A549 (cell line): ENCODE results near the gene MVD. TPM values are rescaled to one million over a fixed set of nuclear protein-coding genes. Genes with fewer than 3 reads are reported as not detected.

Experiments used
- ATAC-seq, 2 experiments: fragments of 200-7000 bp in 1 of 2; fragments of >200 bp in 1 of 2; cut with Nextera tagmentation in 1 of 2; cut with Tn5 transposase in 1 of 2; 3 replicates each; pipeline versions ENCODE4 v1.8.0 to v1.9.1; 2018 to 2020; ENCODE audit warnings: mild to moderate bottlenecking in 1 of 2, moderate library complexity in 1 of 2
- CTCF ChIA-PET: fragments of 300-600 bp; sonication (Branson Sonifier 250); formaldehyde crosslinking; extraction: SDS; loops from one replicate; lab custom pipeline; 2021; ENCODE audit warnings: antibody characterized with exemption, inconsistent platforms; lab: Yijun Ruan, JAX
- POLR2A ChIA-PET: fragments of 350-600 bp; formaldehyde crosslinking; extraction: SDS; loops from one replicate; lab custom pipeline; 2021; ENCODE audit warnings: antibody characterized with exemption, inconsistent platforms; lab: Yijun Ruan, JAX
- DNase-seq, 2 experiments: peaks; one replicate each; pipeline versions ENCODE4 v3.0.0 to v3.0.0-alpha.2; 2011 to 2016; ENCODE audit warnings: low read depth in 1 of 2, low spot score in 1 of 2
- FAIRE-seq: peaks from 2 replicates; lab custom pipeline; 2011; peaks lifted over from hg19 to GRCh38; lab: Jason Lieb, UNC
- H3K27ac ChIP-seq, 2 experiments: fragments of >200 bp; sonication (Bioruptor Twin); formaldehyde crosslinking; 3 replicates each; pipeline ENCODE4 v1.5.1; 2016 to 2017
- H3K4me1 ChIP-seq: fragments of >200 bp; sonication (Bioruptor Twin); formaldehyde crosslinking; 3 replicates; pipeline ENCODE4 v1.6.1; 2016
- H3K4me2 ChIP-seq: fragments of >200 bp; sonication (Bioruptor Twin); formaldehyde crosslinking; 3 replicates; pipeline ENCODE4 v1.6.1; 2016
- H3K4me3 ChIP-seq: fragments of >200 bp; sonication (Bioruptor Twin); formaldehyde crosslinking; 3 replicates; pipeline ENCODE4 v1.5.1; 2016
- H3K9me3 ChIP-seq: fragments of >200 bp; sonication (Bioruptor Twin); formaldehyde crosslinking; 3 replicates; pipeline ENCODE4 v1.6.1; 2016
- E2F6 ChIP-seq: IDR thresholded peaks from 2 replicates; pipeline ENCODE4 v1.6.1; 2012; ENCODE audit warnings: low read depth, borderline replicate concordance
- EHMT2 ChIP-seq: fragments of 200-600 bp; sonication (generic); IDR thresholded peaks from 2 replicates; pipeline ENCODE4 v1.6.1; 2016; ENCODE audit warnings: antibody characterized with exemption, low read depth, mild to moderate bottlenecking, moderate library complexity
- FOSB ChIP-seq: fragments of 250-450 bp; sonication (Bioruptor Pico); IDR thresholded peaks from 2 replicates; pipeline ENCODE4 v1.5.0; 2020; ENCODE audit warnings: mild to moderate bottlenecking, moderate library complexity
- HEYL ChIP-seq: fragments of 250-450 bp; sonication (Bioruptor Pico); IDR thresholded peaks from 2 replicates; pipeline ENCODE4 v1.8.0; 2021; ENCODE audit warnings: mild to moderate bottlenecking, moderate library complexity
- HMGXB4 ChIP-seq: fragments of 250-450 bp; sonication (Bioruptor Pico); IDR thresholded peaks from 2 replicates; pipeline ENCODE4 v1.5.0; 2021; ENCODE audit warnings: mild to moderate bottlenecking, moderate library complexity, borderline replicate concordance
- HOXA7 ChIP-seq: fragments of 250-450 bp; sonication (Bioruptor Pico); IDR thresholded peaks from 2 replicates; pipeline ENCODE4 v1.5.0; 2020; ENCODE audit warnings: mild to moderate bottlenecking, moderate library complexity
- HOXB13 ChIP-seq: fragments of 250-450 bp; sonication (Bioruptor Pico); IDR thresholded peaks from 2 replicates; pipeline ENCODE4 v1.5.0; 2020; ENCODE audit warnings: low read depth, mild to moderate bottlenecking, moderate library complexity
- KDM1A ChIP-seq: fragments of 200-600 bp; sonication (generic); IDR thresholded peaks from 2 replicates; pipeline ENCODE4 v1.6.1; 2016; ENCODE audit warnings: low read depth, mild to moderate bottlenecking
- MAFK ChIP-seq: fragments of 450-650 bp; IDR thresholded peaks from 2 replicates; pipeline ENCODE4 v1.6.1; 2014; ENCODE audit not compliant: partially characterized antibody
- NFE2L2 ChIP-seq: fragments of 150-350 bp; conservative IDR thresholded peaks from 2 replicates; pipeline ENCODE4 v1.6.1; 2014; ENCODE audit warnings: low read length
- NPAS2 ChIP-seq: fragments of 250-450 bp; sonication (Bioruptor Pico); IDR thresholded peaks from 2 replicates; pipeline ENCODE4 v1.8.0; 2022; ENCODE audit warnings: mild to moderate bottlenecking, moderate library complexity, borderline replicate concordance
- NR3C1 ChIP-seq: fragments of >200 bp; sonication (Bioruptor Twin); formaldehyde crosslinking; IDR thresholded peaks from 3 replicates; pipeline ENCODE4 v1.6.1; 2017
- RARB ChIP-seq: fragments of 250-450 bp; sonication (Bioruptor Pico); IDR thresholded peaks from 2 replicates; pipeline ENCODE4 v1.8.0; 2021; ENCODE audit warnings: mild to moderate bottlenecking, moderate library complexity
- RCOR1 ChIP-seq: fragments of 150-350 bp; IDR thresholded peaks from 2 replicates; pipeline ENCODE4 v1.6.1; 2014; ENCODE audit warnings: antibody characterized with exemption, low read length, low read depth
- TFCP2L1 ChIP-seq: fragments of 250-450 bp; sonication (Bioruptor Pico); IDR thresholded peaks from 2 replicates; pipeline ENCODE4 v1.5.0; 2021; ENCODE audit warnings: mild to moderate bottlenecking
- TP53 ChIP-seq: fragments of 250-450 bp; sonication (Bioruptor Pico); IDR thresholded peaks from 2 replicates; pipeline ENCODE4 v1.5.0; 2021; ENCODE audit warnings: mild to moderate bottlenecking, moderate library complexity
- WGBS: methylation state at CpG from one replicate; pipeline ENCODE4 v1.1.6; 2017; ENCODE audit errors: missing lambda C conversion rate; 5-methylcytosine and 5-hydroxymethylcytosine counted together
- polyA plus RNA-seq, 4 experiments: library from polyadenylated mRNA; depleted of rRNA in 3 of 4; stranded (reverse); fragments of >200 nt; fragmentation: RNase III in 1 of 4; extraction: RNeasy Plus Mini Kit Qiagen cat#74134 plus additional on column Dnase treatment in 1 of 4; gene quantifications; 2 replicates in 3 of 4; 3 replicates in 1 of 4; pipeline ENCODE4 v1.2.3, GENCODE V29; 2011 to 2017

Gene MVD
- polyA plus RNA-seq, 2 of the 4 experiments (the other 2 are of a cell fraction), result 5.8 to 43.1 TPM

DNA sequence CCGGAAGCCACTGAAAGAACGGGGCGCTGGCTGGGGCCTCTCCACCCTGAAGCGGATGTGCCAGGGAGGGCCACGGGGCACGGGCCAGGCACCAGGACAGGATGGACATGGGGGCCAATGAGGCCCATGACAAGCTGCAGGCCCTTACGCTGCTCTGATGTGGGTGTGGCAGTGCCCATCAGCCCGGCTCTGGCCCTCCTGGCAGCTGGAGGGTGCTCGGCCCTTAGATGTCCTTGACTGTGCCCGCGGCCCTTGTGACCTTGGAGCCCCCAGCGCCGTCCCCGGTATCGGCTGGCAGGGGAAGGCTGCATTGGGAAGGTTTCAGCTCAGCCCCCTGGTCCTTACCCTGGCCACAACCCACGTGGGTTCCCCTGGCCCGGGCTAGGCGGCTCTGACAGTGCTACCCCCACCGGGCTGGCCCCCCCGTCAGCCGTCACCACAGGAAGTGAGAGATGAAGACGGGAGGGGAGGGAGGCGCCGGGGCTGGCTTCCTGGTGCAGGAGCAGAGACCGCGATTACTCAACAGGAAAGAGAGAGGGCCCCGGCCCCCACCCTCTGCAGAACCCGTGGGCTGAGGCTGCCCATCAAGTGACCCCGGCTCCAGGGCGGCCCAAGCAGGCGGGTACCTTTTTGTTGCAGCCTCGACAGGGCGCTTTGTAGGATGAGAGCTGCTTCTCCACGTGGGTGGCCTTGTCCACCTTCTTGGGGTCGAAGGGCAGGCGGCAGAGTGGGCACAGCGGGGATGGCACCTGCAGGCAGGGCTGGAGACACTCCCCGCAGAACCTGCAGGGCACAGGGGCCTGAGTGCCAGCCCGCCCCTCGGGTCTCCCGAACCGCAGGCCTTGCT, 38.0 kb upstream of the MVD start:
- no peaks in the 10 kb centered on the region for H3K9me3 ChIP-seq
- TF ChIP-seq TFCP2L1 (CRISPR knock-in tag) (no peak), NPAS2 (CRISPR knock-in tag) (no peak), HOXB13 (no peak), RCOR1 (no peak), HEYL (no peak), EHMT2 (no peak)
- TF ChIP-seq, all 56 proteins: peak for 0
- CTCF ChIA-PET, result interaction anchor here (2.3 to 2.6 kb wide), 2 partner anchors 16 to 36 kb away, joined by 8 to 17 read pairs; no protein-coding TSS in a partner anchor
- POLR2A ChIA-PET, result no interaction called here
- Histone ChIP-seq H3K4me3 (no peak overlapping the region), H3K4me1 (peaks cover 7% of the 10 kb centered on the region; the same call in 1 of the 3 replicates), H3K27ac (no peak overlapping the region), H3K4me2 (no peak overlapping the region)
- FAIRE-seq, result no peak
- 89% methylated on average over 32 of the region's 42 CpGs for WGBS
- no peak for ATAC-seq
- DNase-seq, result no peak

GRCh38 chr16:88700322-88700635, 37.4 kb upstream of the MVD start:
- ATAC-seq (no peak), FAIRE-seq (no peak), DNase-seq (no peak)
- no peak overlapping the region for H3K4me3 ChIP-seq
- CTCF ChIA-PET, result interaction anchor here (2.3 to 2.6 kb wide), 2 partner anchors 15 to 36 kb away, joined by 8 to 17 read pairs; no protein-coding TSS in a partner anchor
- no peak overlapping the region for H3K4me2 ChIP-seq
- WGBS, result 94% methylated on average over 14 of the region's 14 CpGs
- H3K27ac ChIP-seq, result no peak overlapping the region
- H3K9me3 ChIP-seq, result no peaks in the 10 kb centered on the region
- H3K4me1 ChIP-seq, result peaks cover 7% of the 10 kb centered on the region; the same call in 1 of the 3 replicates
- TF ChIP-seq KDM1A, result no peak
- TF ChIP-seq HEYL, result no peak
- TF ChIP-seq MAFK, result no peak
- no peak for TF ChIP-seq HOXA7 (CRISPR knock-in tag)
- TF ChIP-seq HMGXB4 (CRISPR knock-in tag), result no peak
- no peak for TF ChIP-seq E2F6
- TF ChIP-seq, all 56 proteins: peak for 0
- POLR2A ChIA-PET, result no interaction called here

DNA sequence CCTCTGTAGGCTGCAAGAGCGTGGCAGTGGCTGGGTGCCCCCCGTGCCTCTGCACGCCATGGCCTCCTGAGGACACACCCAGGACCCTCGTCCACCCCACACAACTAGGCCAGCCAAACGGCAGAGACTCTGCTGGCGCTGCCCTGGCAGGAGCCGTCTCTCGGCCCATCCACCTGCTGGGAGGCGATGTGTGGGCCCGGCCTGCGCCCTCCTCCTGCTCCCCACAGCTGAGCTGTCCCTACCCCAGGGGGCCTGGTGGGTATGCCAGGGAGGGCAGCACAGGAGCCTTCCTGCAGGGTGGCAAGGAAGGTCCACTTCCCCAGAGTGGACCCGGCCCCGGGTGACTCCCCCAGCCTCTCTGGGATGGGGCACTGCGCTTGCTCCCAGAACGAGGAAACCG, 36.3 kb upstream of the MVD start:
- no peaks in the 10 kb centered on the region for H3K4me1 ChIP-seq
- CTCF ChIA-PET, result interaction anchor here (1.2 to 2.3 kb wide), 2 partner anchors 12 to 14 kb away, joined by 3 to 8 read pairs; no protein-coding TSS in a partner anchor
- no peak for DNase-seq
- H3K27ac ChIP-seq, result no peak overlapping the region
- no peak overlapping the region for H3K4me3 ChIP-seq
- no peaks in the 10 kb centered on the region for H3K9me3 ChIP-seq
- TF ChIP-seq TP53 (CRISPR knock-in tag), result no peak
- H3K4me2 ChIP-seq, result no peak overlapping the region
- POLR2A ChIA-PET, result no interaction called here
- no peak for ATAC-seq
- 95% methylated on average over 13 of the region's 16 CpGs for WGBS
- no peak for FAIRE-seq

DNA sequence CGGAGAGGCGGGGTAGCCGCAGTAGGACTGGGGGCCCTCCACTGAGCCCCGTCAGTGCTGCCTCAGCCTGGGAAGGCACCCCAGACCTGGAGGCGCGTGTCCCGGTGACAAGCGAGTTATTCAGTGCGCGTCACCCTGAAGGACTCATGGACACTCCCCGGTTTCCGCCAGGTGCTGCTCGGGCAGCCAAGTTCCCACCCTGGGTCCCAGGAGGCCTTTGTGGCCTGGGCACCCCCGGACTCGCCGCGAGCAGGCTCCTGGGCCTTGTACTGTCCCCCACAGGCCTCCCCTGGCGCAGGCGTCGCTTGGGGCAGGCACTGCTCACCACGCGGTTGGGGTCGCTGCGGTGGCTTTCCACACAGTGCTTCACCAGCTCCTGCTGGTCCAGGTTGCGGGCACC, 35.8 kb upstream of the MVD start:
- CTCF ChIA-PET, result interaction anchor here (0.8 to 1.7 kb wide), 3 partner anchors 11 to 79 kb away, joined by 3 to 5 read pairs (median 3); no protein-coding TSS in a partner anchor
- Histone ChIP-seq H3K4me2 (no peak overlapping the region), H3K9me3 (no peaks in the 10 kb centered on the region), H3K4me1 (no peaks in the 10 kb centered on the region), H3K4me3 (no peak overlapping the region), H3K27ac (no peak overlapping the region)
- POLR2A ChIA-PET, result no interaction called here
- 95% methylated on average over 22 of the region's 25 CpGs for WGBS
- ATAC-seq (no peak), FAIRE-seq (no peak), DNase-seq (no peak)
- TF ChIP-seq NFE2L2, result no peak
- no peak for TF ChIP-seq FOSB (CRISPR knock-in tag)
- TF ChIP-seq NR3C1, result no peak
- no peak for TF ChIP-seq RARB (CRISPR knock-in tag)
